Smooth muscle cell of the brain vasculature (primary cell): ENCODE data around the gene PRDM12.

Source experiments
- DNase-seq: peaks from one replicate; pipeline ENCODE4 v3.0.0-alpha.2; 2012; ENCODE audit warnings: low read depth, low spot score

PRDM12 gene

GRCh38 chr9:130689937-130690700, 25.7 kb downstream of the PRDM12 start:
- DNase-seq: no peak

- no peak for DNase-seq
Measured at GRCh38 chr9:130692321-130692720, 27.9 kb downstream of the PRDM12 start.

GRCh38 chr9:130693101-130693425, 28.7 kb downstream of the PRDM12 start:
- DNase-seq: no peak

- peak; percentile 96 for DNase-seq
Measured at GRCh38 chr9:130693426-130694191, 29.2 kb downstream of the PRDM12 start, which contains the start of gene EXOSC2. TSS of gene EXOSC2 (plus strand) at chr9:130693780. CDS start at chr9:130693792, 12 bp downstream.

- no peak for DNase-seq
Measured at GRCh38 chr9:130694205-130694604, 29.8 kb downstream of the PRDM12 start.

- DNase-seq: no peak
Measured at GRCh38 chr9:130696139-130696650, 31.8 kb downstream of the PRDM12 start.

- DNase-seq: no peak
Measured at GRCh38 chr9:130696996-130697395, 32.6 kb downstream of the PRDM12 start.

GRCh38 chr9:130698514-130698913, 34.1 kb downstream of the PRDM12 start:
- no peak for DNase-seq

GRCh38 chr9:130699047-130699446, 34.7 kb downstream of the PRDM12 start:
- DNase-seq: no peak

- DNase-seq: peak; percentile 72
Measured at GRCh38 chr9:130701059-130702022, 36.9 kb downstream of the PRDM12 start.

- DNase-seq: no peak
Measured at GRCh38 chr9:130703501-130703900, 39.1 kb downstream of the PRDM12 start.

GRCh38 chr9:130707225-130707976, 43.0 kb downstream of the PRDM12 start:
- peak; percentile 61 for DNase-seq

- DNase-seq: no peak
Measured at GRCh38 chr9:130710822-130711352, 46.5 kb downstream of the PRDM12 start.

GRCh38 chr9:130711469-130711868, 47.1 kb downstream of the PRDM12 start:
- no peak for DNase-seq

- peak; percentile 95 for DNase-seq
Measured at GRCh38 chr9:130712564-130713285, 48.3 kb downstream of the PRDM12 start.

- no peak for DNase-seq
Measured at GRCh38 chr9:130713286-130713960, 49.0 kb downstream of the PRDM12 start.

GRCh38 chr9:130714586-130715110, 50.3 kb downstream of the PRDM12 start:
- no peak for DNase-seq

GRCh38 chr9:130715270-130715669, 50.9 kb downstream of the PRDM12 start:
- no peak for DNase-seq

GRCh38 chr9:130718562-130718961, 54.2 kb downstream of the PRDM12 start:
- no peak for DNase-seq
